Parathyroid adenoma (tissue), 2 donors: ENCODE data around the gene SLC18B1.

Experiments used
- H2AFZ ChIP-seq: fragments of 300-600 bp; sonication (generic); one replicate; pipeline ENCODE4 v1.7.0; 2017; ENCODE audit warnings: antibody characterized with exemption, mild to moderate bottlenecking
- H3K27ac ChIP-seq: fragments of 300-600 bp; sonication (generic); one replicate; pipeline ENCODE4 v1.7.0; 2017
- H3K27me3 ChIP-seq: fragments of 300-600 bp; sonication (generic); one replicate; pipeline ENCODE4 v1.7.0; 2017; ENCODE audit warnings: low read length; ENCODE audit not compliant: control insufficient read depth, insufficient read depth
- H3K36me3 ChIP-seq: fragments of 300-600 bp; sonication (generic); one replicate; pipeline ENCODE4 v1.7.0; 2017; ENCODE audit warnings: low read length; ENCODE audit not compliant: control insufficient read depth, insufficient read depth
- H3K4me1 ChIP-seq: fragments of 300-600 bp; sonication (generic); one replicate; pipeline ENCODE4 v1.7.0; 2017; ENCODE audit warnings: control low read depth
- H3K4me2 ChIP-seq: fragments of 300-600 bp; sonication (generic); one replicate; pipeline ENCODE4 v1.7.0; 2017; ENCODE audit warnings: low read length
- H3K4me3 ChIP-seq: fragments of 300-600 bp; sonication (generic); one replicate; pipeline ENCODE4 v1.7.0; 2017; ENCODE audit warnings: low read depth, low read length
- H3K79me2 ChIP-seq: fragments of 300-600 bp; sonication (generic); one replicate; pipeline ENCODE4 v1.7.0; 2017; ENCODE audit warnings: control low read depth
- H3K9ac ChIP-seq: fragments of 300-600 bp; sonication (generic); one replicate; pipeline ENCODE4 v1.7.0; 2017; ENCODE audit warnings: mild to moderate bottlenecking
- H3K9me3 ChIP-seq: fragments of 300-600 bp; sonication (generic); one replicate; pipeline ENCODE4 v1.7.0; 2017; ENCODE audit warnings: low read length; ENCODE audit not compliant: control insufficient read depth
- CTCF ChIP-seq: fragments of 300-600 bp; sonication (generic); IDR thresholded peaks from one replicate; pipeline ENCODE4 v1.7.0; 2017; ENCODE audit warnings: antibody characterized with exemption, mild to moderate bottlenecking
- donor health status: primary hyperparathyroidism.

Gene SLC18B1

GRCh38 chr6:132719736-132720448, 78.5 kb downstream of the SLC18B1 start:
- Histone ChIP-seq H3K4me3 (no peak overlapping the region), H3K79me2 (no peaks in the 10 kb centered on the region), H3K27me3 (no peaks in the 10 kb centered on the region), H3K27ac (no peak overlapping the region), H3K4me1 (no peaks in the 10 kb centered on the region), H3K9ac (no peak overlapping the region), H3K9me3 (no peaks in the 10 kb centered on the region), H3K36me3 (no peaks in the 10 kb centered on the region), H3K4me2 (no peak overlapping the region), H2AFZ (no peak overlapping the region)
- no peak for TF ChIP-seq CTCF
